NCI-H1092 (cell line): ENCODE data around the gene TTC22.

ENCODE experiments used
- DNase-seq: peaks from one replicate; lab custom pipeline; 2025; lab: John Stamatoyannopoulos, UW

Gene TTC22

GRCh38 chr1:54834007-54834541 is 33.0 kb upstream of the TTC22 start:
- no peak for DNase-seq

GRCh38 chr1:54833121-54833520 is 32.0 kb upstream of the TTC22 start:
- DNase-seq: no peak

GRCh38 chr1:54826226-54826816 is 25.2 kb upstream of the TTC22 start:
- no peak for DNase-seq

GRCh38 chr1:54825696-54826095 is 24.6 kb upstream of the TTC22 start:
- DNase-seq: no peak

- DNase-seq: no peak
Observed at GRCh38 chr1:54823670-54824069, 22.5 kb upstream of the TTC22 start.

- DNase-seq: no peak
Observed at GRCh38 chr1:54819733-54820132, 18.6 kb upstream of the TTC22 start.

GRCh38 chr1:54819195-54819536 is 18.0 kb upstream of the TTC22 start:
- no peak for DNase-seq

GRCh38 chr1:54818461-54819194 is 17.5 kb upstream of the TTC22 start:
- no peak for DNase-seq

GRCh38 chr1:54816951-54817350 is 15.8 kb upstream of the TTC22 start:
- no peak for DNase-seq

- no peak for DNase-seq
Observed at GRCh38 chr1:54816130-54816529, 15.0 kb upstream of the TTC22 start.

- DNase-seq: no peak
Observed at GRCh38 chr1:54815086-54815876, 14.2 kb upstream of the TTC22 start.

- no peak for DNase-seq
Observed at GRCh38 chr1:54814571-54814970, 13.4 kb upstream of the TTC22 start.

- no peak for DNase-seq
Observed at GRCh38 chr1:54814126-54814498, 13.0 kb upstream of the TTC22 start.

GRCh38 chr1:54813485-54814125 is 12.5 kb upstream of the TTC22 start:
- no peak for DNase-seq

- no peak for DNase-seq
Observed at GRCh38 chr1:54812801-54813484, 11.8 kb upstream of the TTC22 start.

- DNase-seq: no peak
Observed at GRCh38 chr1:54811739-54812655, 10.9 kb upstream of the TTC22 start.

GRCh38 chr1:54811066-54811465 is 9.9 kb upstream of the TTC22 start:
- no peak for DNase-seq

- DNase-seq: peak; percentile 8
Observed at GRCh38 chr1:54810153-54810942, 9.2 kb upstream of the TTC22 start.

GRCh38 chr1:54809496-54810074 is 8.5 kb upstream of the TTC22 start:
- DNase-seq: no peak
